Liver (tissue), 9 donors: ENCODE measurements around the gene TNFAIP8. TPM values are rescaled to one million over a fixed set of nuclear protein-coding genes. Genes with fewer than 3 reads are reported as not detected.

ENCODE experiments used
- DNase-seq: peaks from one replicate; pipeline ENCODE4 v3.0.0-alpha.2; 2017; ENCODE audit warnings: low spot score
- H3K27ac ChIP-seq, 2 donors: one replicate each; pipeline ENCODE4 v1.7.0; 2013; ENCODE audit warnings: inconsistent platforms in 2 of 2, low read length in 2 of 2, control low read depth in 1 of 2, low read depth in 1 of 2, mild to moderate bottlenecking in 1 of 2
- H3K27me3 ChIP-seq, 4 donors: one replicate each; pipeline versions ENCODE4 v1.6.1 to v1.7.0; 2013; ENCODE audit warnings: low read length in 3 of 4, inconsistent platforms in 1 of 4, mild to moderate bottlenecking in 1 of 4, moderate library complexity in 1 of 4; ENCODE audit not compliant: control insufficient read depth in 4 of 4, insufficient read depth in 4 of 4
- H3K36me3 ChIP-seq, 4 donors: one replicate each; pipeline versions ENCODE4 v1.6.1 to v1.7.0; 2013; ENCODE audit warnings: low read length in 3 of 4, mild to moderate bottlenecking in 3 of 4, low read depth in 1 of 4, moderate library complexity in 1 of 4; ENCODE audit not compliant: control insufficient read depth in 4 of 4, insufficient read depth in 3 of 4
- H3K4me1 ChIP-seq, 4 donors: one replicate each; pipeline versions ENCODE4 v1.6.1 to v1.7.0; 2013; ENCODE audit warnings: low read length in 3 of 4, mild to moderate bottlenecking in 3 of 4, moderate library complexity in 1 of 4; ENCODE audit not compliant: control insufficient read depth in 4 of 4, insufficient read depth in 4 of 4
- H3K4me3 ChIP-seq, 3 donors: one replicate each; pipeline versions ENCODE4 v1.6.1 to v1.7.0; 2013; ENCODE audit warnings: low read length in 3 of 3, control low read depth in 1 of 3, low read depth in 1 of 3, mild to moderate bottlenecking in 1 of 3
- H3K9ac ChIP-seq, 2 donors: one replicate each; pipeline ENCODE4 v1.7.0; 2013; ENCODE audit warnings: low read length in 2 of 2, mild to moderate bottlenecking in 2 of 2, moderate library complexity in 2 of 2, control low read depth in 1 of 2, low read depth in 1 of 2
- H3K9me3 ChIP-seq, 4 donors: one replicate each; pipeline versions ENCODE4 v1.6.1 to v1.7.0; 2013; ENCODE audit warnings: low read length in 3 of 4; ENCODE audit not compliant: control insufficient read depth in 4 of 4
- ATF3 ChIP-seq: IDR thresholded peaks from 2 replicates; pipeline ENCODE4 v1.6.1; 2016; ENCODE audit warnings: antibody characterized with exemption
- CTCF ChIP-seq: fragments of 150-350 bp; IDR thresholded peaks from 2 replicates; pipeline ENCODE4 v1.5.1; 2017; ENCODE audit warnings: improper control_type of control experiment, low read depth, low read length; ENCODE audit not compliant: missing input control
- EGR1 ChIP-seq, 2 donors: IDR thresholded peaks; 2 replicates each; pipeline ENCODE4 v1.6.1; 2016 to 2018; ENCODE audit warnings: antibody characterized with exemption in 2 of 2, low read depth in 2 of 2
- FOXA1 ChIP-seq: IDR thresholded peaks from 2 replicates; pipeline ENCODE4 v1.6.1; 2016; ENCODE audit warnings: antibody characterized with exemption
- FOXA2 ChIP-seq: IDR thresholded peaks from 2 replicates; pipeline ENCODE4 v1.6.1; 2016; ENCODE audit warnings: antibody characterized with exemption
- HNF4A ChIP-seq, 2 donors: conservative IDR thresholded peaks; 2 replicates each; pipeline ENCODE4 v1.6.1; 2016; ENCODE audit warnings: antibody characterized with exemption in 2 of 2, mild to moderate bottlenecking in 2 of 2
- HNF4G ChIP-seq: IDR thresholded peaks from 2 replicates; pipeline ENCODE4 v1.6.1; 2016; ENCODE audit warnings: antibody characterized with exemption
- NR2F2 ChIP-seq: IDR thresholded peaks from 2 replicates; pipeline ENCODE4 v1.6.1; 2016; ENCODE audit warnings: antibody characterized with exemption
- SP1 ChIP-seq: IDR thresholded peaks from 2 replicates; pipeline ENCODE4 v1.6.1; 2018; ENCODE audit warnings: antibody characterized with exemption, mild to moderate bottlenecking
- TAF1 ChIP-seq: conservative IDR thresholded peaks from 2 replicates; pipeline ENCODE4 v1.6.1; 2016; ENCODE audit warnings: antibody characterized with exemption, mild to moderate bottlenecking
- YY1 ChIP-seq: IDR thresholded peaks from 2 replicates; pipeline ENCODE4 v1.6.1; 2016; ENCODE audit warnings: antibody characterized with exemption, mild to moderate bottlenecking
- WGBS: extraction: QIAGEN DNeasy Blood & Tissue Kit; methylation state at CpG from one replicate; pipeline ENCODE4 v1.1.7; 2013; 5-methylcytosine and 5-hydroxymethylcytosine counted together
- polyA plus RNA-seq, 2 donors: library from polyadenylated mRNA; stranded (reverse) in 1 of 2; unstranded in 1 of 2; fragments of 200-250 nt in 1 of 2; fragments of >200 nt in 1 of 2; fragmentation: Nextera tagmentation in 1 of 2; extraction: Ambion mirVana in 1 of 2; gene quantifications; one replicate each; pipeline versions ENCODE4 v1.2.1 to v1.2.3, GENCODE V29; 2013 to 2015
- total RNA-seq, 2 donors: library from RNA; depleted of rRNA; stranded (reverse); fragments of >200 nt; gene quantifications; one replicate each; pipeline ENCODE4 v1.2.3, GENCODE V29; 2014
- donor health status: healthy.
- donor health status: healthy.
- donor health status: healthy.
- donor health status: healthy.
- donor health status: healthy.

The TNFAIP8 gene
- total and polyA plus RNA-seq, 4 donors: 2.6 to 28.6 (median 4.4) TPM

DNA sequence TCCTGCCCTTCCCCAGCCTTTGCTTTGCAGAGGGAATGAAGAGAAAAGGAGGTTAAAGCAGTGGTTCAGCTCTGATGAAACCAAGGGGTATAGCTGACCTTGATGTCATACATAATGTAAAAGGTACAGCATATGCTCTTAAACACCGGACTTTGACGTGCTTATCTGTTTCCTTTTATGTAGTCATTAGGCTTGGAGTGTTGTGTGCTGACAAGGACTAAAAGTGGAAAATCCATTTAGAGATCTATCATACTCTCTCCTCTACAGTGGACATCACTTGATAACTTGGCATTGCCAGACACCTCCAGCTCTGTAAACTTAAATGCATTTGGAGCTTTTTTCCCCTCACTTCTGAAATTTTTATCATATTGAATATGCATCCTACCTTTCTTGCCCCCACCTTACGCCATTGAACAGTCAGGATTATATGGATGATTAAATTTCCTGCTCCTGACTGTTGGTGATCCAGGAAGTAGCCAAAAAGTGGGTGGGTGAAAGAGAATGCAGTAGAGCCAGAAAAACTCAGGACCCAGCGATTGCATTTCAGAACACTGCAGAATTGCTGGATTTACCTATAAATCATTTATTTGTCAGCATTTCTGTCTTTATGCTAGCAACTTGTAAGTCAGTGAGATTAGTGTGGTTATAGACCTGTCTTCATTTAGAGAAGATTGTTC is 4.1 kb downstream of the TNFAIP8 start:
- H3K9me3 ChIP-seq: no peaks in the 10 kb centered on the region
- WGBS: 73% methylated on average over 4 of the region's 4 CpGs
- peaks cover 0 to 5% (median 1%) of the 10 kb centered on the region in 4 donors for H3K4me1 ChIP-seq

GRCh38 chr5:119360905-119361593 is 5.2 kb downstream of the TNFAIP8 start:
- Histone ChIP-seq H3K27me3 (no peaks in the 10 kb centered on the region), H3K9ac (no peak overlapping the region), H3K27ac (no peak overlapping the region), H3K36me3 (no peaks in the 10 kb centered on the region), H3K4me3 (no peak overlapping the region), H3K9me3 (no peaks in the 10 kb centered on the region), H3K4me1 (peaks cover 0 to 5% (median 1%) of the 10 kb centered on the region in 4 donors)
- no peak for DNase-seq
- no peak for TF ChIP-seq EGR1 (IDR thresholded peaks at IDR 0.05; ENCODE audit: low read depth in 2 of 2)
- TF ChIP-seq ATF3: no peak
- no peak for TF ChIP-seq CTCF
- TF ChIP-seq SP1: no peak
- 84% methylated on average over 5 of the region's 5 CpGs for WGBS

More for the DNA sequence above, 4.1 kb downstream of the TNFAIP8 start:
- no peaks in the 10 kb centered on the region for H3K27me3 ChIP-seq
- no peak overlapping the region for H3K27ac ChIP-seq
- TF ChIP-seq FOXA2 (no peak), ATF3 (no peak), YY1 (no peak), HNF4G (no peak), SP1 (no peak)
- H3K9ac ChIP-seq: no peak overlapping the region
- H3K4me3 ChIP-seq: no peak overlapping the region
- H3K36me3 ChIP-seq: no peaks in the 10 kb centered on the region
- no peak for DNase-seq

- peak; percentile 55 for DNase-seq
- Histone ChIP-seq H3K9me3 (no peaks in the 10 kb centered on the region), H3K4me3 (no peak overlapping the region), H3K27me3 (no peaks in the 10 kb centered on the region), H3K36me3 (no peaks in the 10 kb centered on the region), H3K9ac (no peak overlapping the region), H3K27ac (no peak overlapping the region), H3K4me1 (peaks cover 0 to 3% (median under 1%) of the 10 kb centered on the region in 4 donors)
- 97% methylated on average over 2 of the region's 2 CpGs for WGBS
- TF ChIP-seq NR2F2 (no peak), FOXA1 (no peak), TAF1 (no peak), HNF4A (conservative IDR thresholded peaks at IDR 0.05) (no peak)
These were observed 5.8 kb downstream of the TNFAIP8 start for GRCh38 chr5:119361594-119362125.
